Loucy (cell line): ENCODE measurements around the gene CLEC4M.

Source experiments
- H2AFZ ChIP-seq: fragments of 200-600 bp; sonication (generic); 2 replicates; pipeline ENCODE4 v1.6.0; 2016; ENCODE audit warnings: antibody characterized with exemption, mild to moderate bottlenecking, low read length, moderate library complexity
- H3F3A ChIP-seq: fragments of 200-600 bp; 2 replicates; pipeline ENCODE4 v1.6.0; 2016; ENCODE audit warnings: antibody characterized with exemption, low read depth, mild to moderate bottlenecking
- H3K27me3 ChIP-seq: fragments of 200-600 bp; sonication (generic); 2 replicates; pipeline ENCODE4 v1.6.1; 2014; ENCODE audit warnings: low read length, mild to moderate bottlenecking; ENCODE audit not compliant: insufficient read depth, poor library complexity, severe bottlenecking
- H3K36me3 ChIP-seq: fragments of 200-600 bp; sonication (generic); 2 replicates; pipeline ENCODE4 v1.6.1; 2016; ENCODE audit warnings: low read length; ENCODE audit not compliant: insufficient read depth
- H3K4me1 ChIP-seq: fragments of 200-600 bp; sonication (generic); 2 replicates; pipeline ENCODE4 v1.5.1; 2014; ENCODE audit warnings: low read length, mild to moderate bottlenecking; ENCODE audit not compliant: insufficient read depth, poor library complexity, severe bottlenecking
- H3K4me2 ChIP-seq: fragments of 200-600 bp; sonication (generic); 2 replicates; pipeline ENCODE4 v1.6.0; 2014; ENCODE audit warnings: antibody characterized with exemption, low read length, low read depth, mild to moderate bottlenecking; ENCODE audit not compliant: poor library complexity, severe bottlenecking
- H3K4me3 ChIP-seq: fragments of 200-600 bp; sonication (generic); 2 replicates; pipeline ENCODE4 v1.5.1; 2014; ENCODE audit warnings: low read length, mild to moderate bottlenecking, mixed read lengths; ENCODE audit not compliant: poor library complexity, severe bottlenecking
- H3K79me2 ChIP-seq: fragments of 200-600 bp; sonication (generic); 2 replicates; pipeline ENCODE4 v1.6.1; 2014; ENCODE audit warnings: low read length; ENCODE audit not compliant: insufficient read depth
- H3K9ac ChIP-seq: fragments of 200-600 bp; sonication (generic); 2 replicates; pipeline ENCODE4 v1.6.0; 2014; ENCODE audit warnings: mild to moderate bottlenecking, low read depth, low read length, moderate library complexity; ENCODE audit not compliant: poor library complexity, severe bottlenecking
- H3K9me2 ChIP-seq: fragments of 200-600 bp; sonication (generic); replicated peaks from 2 replicates; pipeline ENCODE4 v1.6.1; 2016; ENCODE audit warnings: low read depth, low read length, mixed read lengths
- H3K9me3 ChIP-seq: fragments of 200-600 bp; sonication (generic); 2 replicates; pipeline ENCODE4 v1.6.1; 2014; ENCODE audit warnings: mild to moderate bottlenecking, antibody characterized with exemption, low read length, low read depth; ENCODE audit not compliant: insufficient read depth
- H4K20me1 ChIP-seq: fragments of 200-600 bp; sonication (generic); 2 replicates; pipeline ENCODE4 v1.6.0; 2014; ENCODE audit warnings: antibody characterized with exemption, low read length, mild to moderate bottlenecking; ENCODE audit not compliant: insufficient read depth, poor library complexity, severe bottlenecking
- EZH2phosphoT487 ChIP-seq: fragments of 200-600 bp; IDR thresholded peaks from 2 replicates; pipeline ENCODE4 v1.6.1; 2018; ENCODE audit warnings: antibody characterized with exemption, mild to moderate bottlenecking, moderate library complexity, borderline replicate concordance
- TF ChIP-seq, protein P1 (sequence below): fragments of 200-600 bp; sonication (generic); conservative IDR thresholded peaks from 2 replicates; pipeline ENCODE4 v1.5.1; 2014; ENCODE audit warnings: mild to moderate bottlenecking, antibody characterized with exemption, low read length

The CLEC4M gene

DNA sequence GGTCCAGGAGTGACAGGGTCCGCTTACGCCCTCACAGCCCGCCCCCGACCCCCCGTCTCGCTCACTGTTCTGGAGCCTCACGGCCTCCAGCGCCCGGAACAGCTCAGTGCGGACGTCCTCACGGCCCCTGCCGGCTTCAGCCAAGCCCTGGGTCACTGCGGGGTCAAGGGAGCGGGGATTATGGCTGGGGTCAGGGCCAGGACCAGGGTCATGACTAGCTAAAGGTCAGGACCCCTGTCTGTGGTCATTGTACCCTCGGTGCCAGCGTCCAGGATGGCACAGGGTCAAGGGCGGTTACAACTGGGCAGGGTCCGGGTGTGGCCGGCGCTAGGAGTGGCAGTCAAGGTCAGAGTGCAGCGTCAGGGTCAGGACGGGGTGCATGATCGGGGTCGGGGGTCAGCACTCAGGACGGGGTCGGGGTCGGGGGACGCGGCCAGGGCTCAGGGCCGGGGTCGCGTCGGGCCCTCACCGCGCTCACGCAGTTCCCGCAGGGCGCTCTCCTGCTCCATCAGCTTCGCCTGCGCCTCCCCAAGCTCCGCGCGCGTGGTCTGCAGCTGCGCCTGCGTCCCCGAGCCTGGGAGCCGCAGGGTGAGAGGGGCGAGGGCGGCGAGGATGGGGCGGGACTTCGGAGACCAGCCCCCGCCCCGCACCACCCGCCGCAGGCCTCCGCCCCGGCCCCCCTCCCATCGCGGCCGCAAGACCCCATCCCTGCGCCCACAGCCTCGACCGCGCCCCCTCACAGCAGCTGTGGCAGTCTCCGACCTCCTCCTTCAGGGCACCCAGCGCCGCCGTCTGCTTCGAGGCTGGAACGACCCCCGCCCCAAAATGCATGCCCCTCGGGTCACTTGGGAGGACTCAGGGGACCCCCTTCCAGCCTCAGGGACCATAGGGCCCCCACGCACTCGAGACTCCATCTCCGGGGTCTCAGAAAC lies 32.5 kb upstream of the CLEC4M start:
- Histone ChIP-seq H2AFZ (no peak overlapping the region), H3K9ac (no peak overlapping the region), H4K20me1 (no peaks in the 10 kb centered on the region), H3K4me3 (no peak overlapping the region), H3K9me2 (no peaks in the 10 kb centered on the region), H3F3A (no peaks in the 10 kb centered on the region), H3K36me3 (no peaks in the 10 kb centered on the region), H3K4me1 (no peaks in the 10 kb centered on the region), H3K79me2 (no peaks in the 10 kb centered on the region), H3K4me2 (no peak overlapping the region), H3K27me3 (no peaks in the 10 kb centered on the region), H3K9me3 (no peaks in the 10 kb centered on the region)
- TF ChIP-seq, protein P1, sequence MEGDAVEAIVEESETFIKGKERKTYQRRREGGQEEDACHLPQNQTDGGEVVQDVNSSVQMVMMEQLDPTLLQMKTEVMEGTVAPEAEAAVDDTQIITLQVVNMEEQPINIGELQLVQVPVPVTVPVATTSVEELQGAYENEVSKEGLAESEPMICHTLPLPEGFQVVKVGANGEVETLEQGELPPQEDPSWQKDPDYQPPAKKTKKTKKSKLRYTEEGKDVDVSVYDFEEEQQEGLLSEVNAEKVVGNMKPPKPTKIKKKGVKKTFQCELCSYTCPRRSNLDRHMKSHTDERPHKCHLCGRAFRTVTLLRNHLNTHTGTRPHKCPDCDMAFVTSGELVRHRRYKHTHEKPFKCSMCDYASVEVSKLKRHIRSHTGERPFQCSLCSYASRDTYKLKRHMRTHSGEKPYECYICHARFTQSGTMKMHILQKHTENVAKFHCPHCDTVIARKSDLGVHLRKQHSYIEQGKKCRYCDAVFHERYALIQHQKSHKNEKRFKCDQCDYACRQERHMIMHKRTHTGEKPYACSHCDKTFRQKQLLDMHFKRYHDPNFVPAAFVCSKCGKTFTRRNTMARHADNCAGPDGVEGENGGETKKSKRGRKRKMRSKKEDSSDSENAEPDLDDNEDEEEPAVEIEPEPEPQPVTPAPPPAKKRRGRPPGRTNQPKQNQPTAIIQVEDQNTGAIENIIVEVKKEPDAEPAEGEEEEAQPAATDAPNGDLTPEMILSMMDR, result no peak
- no peak for TF ChIP-seq EZH2phosphoT487

DNA sequence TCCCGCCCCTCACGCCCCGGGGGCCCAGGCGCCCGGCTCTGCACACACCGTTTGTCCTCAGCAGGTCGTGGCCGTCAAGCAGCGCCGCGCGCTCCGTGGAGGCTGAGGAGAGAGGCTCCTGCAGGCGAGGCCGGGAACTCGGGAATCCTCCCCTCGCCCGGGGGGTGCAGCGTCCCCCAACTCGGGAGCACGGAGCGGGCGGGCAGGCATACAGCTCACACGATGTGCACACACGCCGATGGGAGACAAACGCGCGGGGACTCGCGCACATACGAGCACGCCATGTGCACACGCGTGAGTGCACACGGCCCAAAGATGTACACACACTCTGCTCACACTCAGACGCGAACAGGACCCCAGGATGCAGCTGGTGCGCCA lies 31.8 kb upstream of the CLEC4M start:
- Histone ChIP-seq H3K4me1 (no peaks in the 10 kb centered on the region), H3F3A (no peaks in the 10 kb centered on the region), H3K27me3 (no peaks in the 10 kb centered on the region), H3K36me3 (no peaks in the 10 kb centered on the region), H3K4me2 (no peak overlapping the region), H3K4me3 (no peak overlapping the region), H4K20me1 (no peaks in the 10 kb centered on the region), H2AFZ (no peak overlapping the region), H3K79me2 (no peaks in the 10 kb centered on the region), H3K9ac (no peak overlapping the region), H3K9me2 (no peaks in the 10 kb centered on the region), H3K9me3 (no peaks in the 10 kb centered on the region)
- TF ChIP-seq EZH2phosphoT487, result no peak
- TF ChIP-seq, protein P1, result no peak

DNA sequence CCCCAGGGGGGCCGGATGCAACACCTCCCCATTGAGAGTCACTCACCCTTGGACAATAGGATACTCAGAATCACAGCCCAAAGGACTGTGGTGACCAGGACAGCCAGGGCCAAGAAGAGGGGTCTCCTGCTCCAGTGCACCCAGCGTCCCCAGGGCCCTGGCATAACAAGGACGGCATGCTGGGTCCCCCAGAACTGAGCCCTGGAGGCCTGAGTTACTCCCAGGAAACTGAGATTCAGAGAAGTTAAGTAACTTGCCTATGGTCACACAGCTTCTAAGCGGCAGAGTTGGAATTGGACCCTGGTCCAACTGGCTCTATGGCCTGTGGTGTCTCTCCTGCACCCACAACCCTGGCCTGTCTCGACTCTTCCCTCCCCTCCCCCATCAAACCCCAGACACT lies 31.4 kb upstream of the CLEC4M start:
- no peaks in the 10 kb centered on the region for H3K36me3 ChIP-seq
- H3K4me3 ChIP-seq, result no peak overlapping the region
- no peaks in the 10 kb centered on the region for H4K20me1 ChIP-seq
- H3F3A ChIP-seq, result no peaks in the 10 kb centered on the region
- no peak overlapping the region for H2AFZ ChIP-seq
- no peak overlapping the region for H3K4me2 ChIP-seq
- no peak for TF ChIP-seq EZH2phosphoT487
- TF ChIP-seq, protein P1, result no peak
- no peaks in the 10 kb centered on the region for H3K9me2 ChIP-seq
- H3K79me2 ChIP-seq, result no peaks in the 10 kb centered on the region
- H3K27me3 ChIP-seq, result no peaks in the 10 kb centered on the region
- no peaks in the 10 kb centered on the region for H3K4me1 ChIP-seq
- H3K9me3 ChIP-seq, result no peaks in the 10 kb centered on the region
- no peak overlapping the region for H3K9ac ChIP-seq
